RWPE2 (cell line): Measurements from ENCODE around the gene PTGIS.
A peak's percentile ranks its signal among the peaks of the same experiment; 100 is the strongest.

Experiments
- ATAC-seq: fragments of 200-7000 bp; cut with Tn5 transposase; 3 replicates; pipeline ENCODE4 v1.9.1; 2021; ENCODE audit warnings: low read depth
- DNase-seq: peaks from one replicate; pipeline ENCODE4 v3.0.0-alpha.2; 2020; ENCODE audit warnings: low spot score
- H3K27ac ChIP-seq: fragments of 450-650 bp; 2 replicates; pipeline ENCODE4 v1.5.1; 2017; ENCODE audit warnings: mild to moderate bottlenecking; ENCODE audit not compliant: poor library complexity, severe bottlenecking
- H3K27me3 ChIP-seq: fragments of 250-450 bp; sonication (Bioruptor Pico); 2 replicates; pipeline ENCODE4 v1.5.1; 2021; ENCODE audit warnings: mild to moderate bottlenecking, moderate library complexity; ENCODE audit not compliant: insufficient read depth, poor library complexity, severe bottlenecking
- H3K36me3 ChIP-seq: fragments of 250-450 bp; sonication (Bioruptor Pico); 2 replicates; pipeline ENCODE4 v1.5.1; 2020; ENCODE audit warnings: low read depth, mild to moderate bottlenecking, moderate library complexity
- H3K4me1 ChIP-seq: fragments of 250-450 bp; sonication (Bioruptor Pico); 2 replicates; pipeline ENCODE4 v1.5.1; 2021; ENCODE audit warnings: mild to moderate bottlenecking, moderate library complexity; ENCODE audit not compliant: insufficient read depth, poor library complexity, severe bottlenecking
- H3K4me3 ChIP-seq: fragments of 250-450 bp; sonication (Bioruptor Pico); 2 replicates; pipeline ENCODE4 v1.5.1; 2021; ENCODE audit warnings: mild to moderate bottlenecking, moderate library complexity; ENCODE audit not compliant: severe bottlenecking
- H3K9me3 ChIP-seq: fragments of 250-450 bp; sonication (Bioruptor Pico); 2 replicates; pipeline ENCODE4 v1.5.1; 2021; ENCODE audit warnings: mild to moderate bottlenecking, moderate library complexity; ENCODE audit not compliant: severe bottlenecking
- CTCF ChIP-seq: fragments of 450-650 bp; IDR thresholded peaks from one replicate; pipeline ENCODE4 v1.5.1; 2017; ENCODE audit warnings: mild to moderate bottlenecking, moderate library complexity; ENCODE audit not compliant: poor library complexity, severe bottlenecking

PTGIS gene

DNA sequence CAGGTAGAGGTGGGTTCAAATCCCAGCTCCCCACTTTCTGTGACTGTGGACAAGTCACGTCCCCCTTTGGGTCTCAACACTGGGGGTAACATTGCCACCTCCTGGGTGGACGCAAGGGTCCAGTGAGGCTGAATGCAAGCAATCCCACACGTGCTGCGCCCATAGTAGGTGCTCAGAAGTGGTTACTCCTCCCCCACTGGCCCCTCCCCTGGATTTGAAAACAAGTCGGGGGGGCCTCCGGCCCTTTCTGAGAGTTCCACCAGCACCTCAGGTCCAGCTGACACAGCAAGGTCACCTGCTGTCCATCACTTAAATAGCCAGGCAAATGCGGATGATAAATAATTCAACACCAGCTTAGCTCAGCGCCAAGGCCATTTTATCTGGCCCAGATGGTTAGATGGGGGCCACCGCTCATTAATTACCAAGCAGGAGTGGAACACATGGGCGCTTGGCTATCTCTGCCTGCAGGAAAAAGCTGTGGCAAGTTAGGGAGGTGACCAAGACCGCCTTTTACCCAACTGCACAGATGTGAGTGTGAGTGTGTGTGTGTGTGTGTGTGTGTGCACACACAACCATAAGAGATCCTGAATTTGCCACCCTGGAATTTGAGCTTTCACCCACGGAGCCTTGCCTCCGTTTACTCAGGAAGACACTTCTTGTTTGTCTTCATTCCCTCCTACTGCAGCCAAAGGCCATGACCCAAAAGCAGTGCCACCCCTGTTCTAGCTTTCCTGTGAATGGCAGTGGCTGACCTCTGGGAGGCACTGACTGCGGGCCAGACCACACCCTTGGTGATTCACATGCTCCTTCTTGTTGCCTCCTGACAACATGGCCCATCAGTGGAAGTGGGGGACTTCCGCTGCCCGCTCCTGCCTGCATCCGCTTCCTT is 50.8 kb downstream of the PTGIS start:
- H3K4me3 ChIP-seq = no peak overlapping the region
- TF ChIP-seq CTCF = no peak
- H3K27me3 ChIP-seq = peaks cover 3% of the 10 kb centered on the region
- no peak overlapping the region for H3K27ac ChIP-seq
- ATAC-seq (peak; percentile 41; the same call in 2 of the 3 replicates), DNase-seq (peak; percentile 73)
- no peaks in the 10 kb centered on the region for H3K4me1 ChIP-seq
- H3K9me3 ChIP-seq = no peaks in the 10 kb centered on the region
- no peaks in the 10 kb centered on the region for H3K36me3 ChIP-seq

GRCh38 chr20:49515586-49515985 is 52.4 kb downstream of the PTGIS start:
- DNase-seq (no peak), ATAC-seq (no peak)
- TF ChIP-seq CTCF = no peak
- H3K9me3 ChIP-seq = no peaks in the 10 kb centered on the region
- peaks cover 8% of the 10 kb centered on the region for H3K27me3 ChIP-seq
- H3K27ac ChIP-seq = no peak overlapping the region
- no peaks in the 10 kb centered on the region for H3K4me1 ChIP-seq
- H3K4me3 ChIP-seq = no peak overlapping the region
- no peaks in the 10 kb centered on the region for H3K36me3 ChIP-seq

GRCh38 chr20:49513517-49513916 is 54.4 kb downstream of the PTGIS start:
- TF ChIP-seq CTCF = no peak
- DNase-seq (no peak), ATAC-seq (no peak)
- no peak overlapping the region for H3K4me3 ChIP-seq
- no peaks in the 10 kb centered on the region for H3K36me3 ChIP-seq
- H3K4me1 ChIP-seq = no peaks in the 10 kb centered on the region
- H3K27ac ChIP-seq = no peak overlapping the region
- H3K9me3 ChIP-seq = no peaks in the 10 kb centered on the region
- H3K27me3 ChIP-seq = peaks cover 13% of the 10 kb centered on the region

- Histone ChIP-seq H3K9me3 (no peaks in the 10 kb centered on the region), H3K4me3 (no peak overlapping the region), H3K36me3 (no peaks in the 10 kb centered on the region), H3K27ac (no peak overlapping the region), H3K4me1 (peaks cover under 1% of the 10 kb centered on the region), H3K27me3 (peaks cover 13% of the 10 kb centered on the region)
- no peak for TF ChIP-seq CTCF
- DNase-seq (no peak), ATAC-seq (no peak)
Observed at GRCh38 chr20:49513009-49513408, 54.9 kb downstream of the PTGIS start.

GRCh38 chr20:49511788-49512525 is 56.0 kb downstream of the PTGIS start:
- Histone ChIP-seq H3K4me1 (peaks cover 9% of the 10 kb centered on the region), H3K4me3 (no peak overlapping the region), H3K27ac (no peak overlapping the region), H3K27me3 (peaks cover 13% of the 10 kb centered on the region), H3K9me3 (no peaks in the 10 kb centered on the region), H3K36me3 (no peaks in the 10 kb centered on the region)
- no peak for TF ChIP-seq CTCF
- no peak for ATAC-seq
- no peak for DNase-seq
